ELF-1 (cell line): ENCODE data around the gene HSH2D.
"Not testable (repeated sequence)": the region's sequence is repeated elsewhere in the genome, so short reads cannot be mapped to it uniquely, and the experiment has no call there.

Experiments
- DNase-seq: peaks from one replicate; pipeline ENCODE4 v3.0.0-alpha.2; 2016; ENCODE audit warnings: low read depth, low spot score

Gene HSH2D

DNA sequence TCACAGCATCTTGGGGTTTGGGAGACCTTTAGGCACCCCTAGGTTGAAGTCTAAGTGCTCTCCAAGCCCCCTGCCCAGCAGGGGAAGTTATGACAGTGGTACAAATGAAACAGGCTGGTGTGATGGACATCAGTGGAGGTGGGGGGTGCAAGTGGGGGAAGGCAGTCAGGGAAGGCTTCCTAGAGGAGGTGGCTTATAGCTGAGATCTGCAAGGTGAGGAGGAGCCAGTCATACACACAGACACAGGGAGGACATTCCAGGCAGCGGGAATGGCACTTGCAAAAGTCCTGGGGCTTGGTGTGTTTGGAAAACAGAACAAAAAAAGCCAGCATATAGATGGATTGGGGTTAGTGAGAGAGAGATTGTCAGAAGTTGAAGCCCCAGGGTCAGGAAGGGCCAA is 11.6 kb downstream of the HSH2D start:
- no peak for DNase-seq

DNA sequence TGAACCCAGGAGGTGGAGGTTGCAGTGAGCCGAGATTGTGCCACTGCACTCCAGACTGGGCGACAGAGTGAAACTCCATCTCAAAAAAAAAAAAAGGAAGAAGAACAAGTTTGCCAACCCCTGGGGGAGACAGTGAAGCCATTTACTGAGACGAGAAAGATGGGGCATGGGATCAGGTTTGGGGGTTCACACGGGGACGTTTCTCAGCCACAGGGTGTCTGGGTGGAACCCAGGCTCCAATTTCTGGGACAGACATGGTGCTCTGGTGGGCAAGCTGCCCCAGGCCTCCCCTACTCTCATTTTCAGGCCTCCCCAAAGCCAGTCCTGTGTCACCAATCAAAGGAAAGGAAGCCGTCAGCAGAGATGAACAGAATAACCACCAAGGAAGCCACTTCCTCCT is 13.4 kb downstream of the HSH2D start:
- no peak for DNase-seq

- DNase-seq: no peak
These were observed 14.1 kb downstream of the HSH2D start for GRCh38 chr19:16157601-16158000.

GRCh38 chr19:16159655-16160054 is 16.2 kb downstream of the HSH2D start:
- no peak for DNase-seq

- no peak for DNase-seq
These were observed 17.0 kb downstream of the HSH2D start for GRCh38 chr19:16160445-16160942.

DNA sequence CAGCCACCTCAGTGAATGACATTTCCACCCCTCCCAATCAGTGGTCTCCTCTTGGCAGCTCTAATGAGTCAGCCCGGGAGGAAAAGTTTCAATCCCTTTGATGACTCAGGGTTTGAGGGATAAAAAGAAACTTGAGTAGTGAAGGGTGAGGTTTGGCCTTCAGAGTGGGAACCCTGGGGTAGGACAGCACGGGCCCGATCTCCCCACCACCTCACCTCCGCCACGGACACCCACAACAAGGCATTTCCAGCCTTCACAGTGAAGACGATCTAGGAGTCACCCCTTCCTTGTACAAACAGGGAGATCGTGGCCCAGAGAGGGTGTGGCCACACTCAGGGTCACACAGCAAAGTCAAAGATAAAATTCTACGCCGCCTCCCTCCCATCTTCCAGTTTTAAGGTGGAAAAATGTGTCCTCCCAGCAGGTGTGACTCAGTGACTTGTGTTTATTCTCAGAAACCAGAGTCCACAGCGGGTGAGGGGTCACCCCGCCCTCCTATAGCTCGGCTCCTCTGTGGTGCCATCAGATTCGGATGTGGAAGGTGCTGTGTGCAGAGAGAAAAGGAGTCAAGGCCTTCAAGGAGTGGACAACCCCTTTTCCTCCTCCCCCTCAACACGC is 17.6 kb downstream of the HSH2D start:
- DNase-seq: no peak

GRCh38 chr19:16161840-16162239 is 18.4 kb downstream of the HSH2D start:
- DNase-seq: no peak

DNA sequence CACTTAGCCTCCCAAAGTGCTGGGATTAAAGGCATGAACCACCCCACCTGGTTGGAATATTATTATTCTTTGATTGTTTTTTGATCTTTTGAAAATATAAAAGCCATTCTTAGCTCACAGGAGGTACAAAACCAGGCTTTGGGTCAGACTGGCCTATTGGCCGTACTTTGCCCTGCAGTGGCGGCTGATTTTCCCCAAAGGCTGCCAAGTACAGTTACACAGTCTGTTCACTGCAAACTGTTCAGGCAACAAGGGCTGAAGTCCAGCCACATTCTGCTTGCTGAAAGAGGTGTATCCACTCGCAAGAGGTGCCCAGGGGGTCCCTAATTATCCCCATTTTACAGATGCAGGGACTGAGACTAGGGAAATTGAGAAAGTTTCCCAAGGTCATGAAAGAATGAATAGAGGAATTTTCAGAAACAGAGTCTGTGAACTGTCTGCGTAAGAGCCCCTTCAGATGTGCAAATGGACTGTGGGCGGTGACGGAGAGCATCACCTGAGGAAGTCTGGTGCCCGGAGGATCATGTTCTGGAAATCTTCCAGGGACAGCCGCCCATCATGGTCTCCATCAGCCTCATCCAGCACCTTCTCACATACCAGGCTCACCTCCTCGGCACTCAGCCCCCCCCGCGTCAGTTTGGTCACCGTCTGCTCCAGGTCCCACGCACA is 20.9 kb downstream of the HSH2D start:
- DNase-seq: no peak

- no peak for DNase-seq
These were observed 22.9 kb downstream of the HSH2D start for GRCh38 chr19:16166417-16166816.

DNA sequence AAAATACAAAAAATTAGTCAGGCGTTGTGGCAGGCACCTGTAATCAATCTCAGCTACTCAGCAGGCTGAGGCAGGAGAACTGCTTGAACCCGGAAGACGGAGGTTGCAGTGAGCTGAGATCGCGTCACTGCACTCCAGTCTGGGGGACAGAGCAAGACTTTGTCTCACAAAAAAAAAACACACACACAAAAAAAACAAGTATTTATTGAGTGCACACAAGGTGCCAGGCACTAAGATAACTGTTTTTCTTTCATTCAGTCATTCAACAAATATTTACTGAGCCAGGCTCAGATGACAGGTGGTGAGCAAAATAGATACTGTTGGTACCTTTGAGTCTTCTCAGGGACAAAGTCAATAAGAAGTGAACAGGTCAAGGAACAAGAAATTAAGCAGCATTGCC is 23.6 kb downstream of the HSH2D start:
- no peak for DNase-seq

- DNase-seq: no peak
These were observed 25.1 kb downstream of the HSH2D start for GRCh38 chr19:16168465-16169081.

GRCh38 chr19:16170134-16170533 is 26.6 kb downstream of the HSH2D start:
- DNase-seq: no peak

DNA sequence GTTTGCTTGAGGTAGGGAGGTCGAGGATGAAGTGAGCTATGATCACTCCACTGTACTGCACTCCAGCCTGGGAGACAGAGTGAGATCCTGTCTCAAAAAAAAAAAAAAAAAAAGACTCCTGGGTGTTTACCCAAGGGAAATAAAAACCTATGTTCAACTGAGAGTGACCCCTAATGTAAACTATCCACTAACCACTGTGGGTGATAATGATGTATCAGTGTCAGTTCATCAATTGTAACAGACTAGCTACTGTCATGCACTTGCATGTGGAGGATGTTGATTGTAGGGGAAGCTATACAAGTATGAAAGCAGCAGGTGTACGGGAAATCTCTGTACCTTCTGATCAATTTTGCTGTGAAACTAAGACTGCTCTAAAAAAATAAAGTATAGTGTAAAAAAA is 32.5 kb downstream of the HSH2D start:
- DNase-seq: no peak

- DNase-seq: not testable (repeated sequence)
These were observed 35.4 kb downstream of the HSH2D start for GRCh38 chr19:16178866-16179265.

GRCh38 chr19:16180611-16181010 is 37.1 kb downstream of the HSH2D start:
- peak; percentile 64 for DNase-seq

GRCh38 chr19:16184665-16185122 is 41.2 kb downstream of the HSH2D start:
- no peak for DNase-seq

DNA sequence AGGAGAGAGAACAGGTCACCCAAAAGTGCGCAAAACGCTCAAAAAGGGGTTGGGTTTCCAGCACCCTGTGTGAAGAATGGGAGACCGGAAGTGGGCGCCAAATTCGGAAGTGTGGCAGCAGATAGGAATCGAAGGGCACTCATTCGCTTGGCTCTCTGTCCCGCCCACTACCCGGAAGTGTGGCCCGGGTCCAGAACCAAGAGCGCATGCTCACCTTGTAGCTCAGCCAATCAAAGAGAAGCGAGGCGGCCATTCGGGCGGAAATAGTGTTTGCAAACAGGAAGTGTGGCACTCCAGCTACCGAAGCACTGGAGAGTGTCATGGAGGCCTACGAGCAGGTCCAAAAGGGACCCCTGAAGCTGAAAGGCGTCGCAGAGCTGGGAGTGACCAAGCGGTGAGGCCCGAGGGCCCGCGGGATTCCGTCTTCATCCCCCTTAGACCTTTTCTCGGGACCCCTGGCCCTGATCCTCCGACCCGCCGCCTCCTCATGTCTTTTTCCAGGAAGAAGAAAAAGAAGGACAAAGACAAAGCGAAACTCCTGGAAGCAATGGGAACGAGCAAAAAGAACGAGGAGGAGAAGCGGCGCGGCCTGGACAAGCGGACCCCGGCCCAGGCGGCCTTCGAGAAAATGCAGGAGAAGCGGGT is 41.8 kb downstream of the HSH2D start, which contains the start of gene FAM32A:
TSS of gene FAM32A (plus strand) at position 288 of the 645 bp plus-strand sequence. CDS start at position 321, 33 bp downstream.
- DNase-seq: peak; percentile 99

DNA sequence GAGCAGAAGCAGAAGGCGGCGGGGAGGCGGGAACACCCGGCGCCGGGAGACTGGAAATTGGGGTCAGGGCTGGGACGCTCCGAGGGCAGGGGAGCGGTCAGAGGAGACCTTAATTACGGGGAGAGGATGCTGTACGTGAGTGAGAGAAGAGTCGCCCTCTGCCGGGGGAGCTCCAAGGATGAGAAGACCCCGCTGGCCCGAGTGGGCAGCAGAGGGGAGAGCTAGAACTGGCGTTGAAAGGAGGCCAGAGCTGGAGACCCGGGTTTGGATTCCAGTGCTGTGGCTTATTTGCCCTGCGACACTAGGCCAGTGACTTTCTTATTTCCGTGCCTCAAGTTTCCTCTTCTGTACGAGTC is 42.3 kb downstream of the HSH2D start:
- DNase-seq: peak; percentile 82

GRCh38 chr19:16188521-16188920 is 45.0 kb downstream of the HSH2D start:
- no peak for DNase-seq

DNA sequence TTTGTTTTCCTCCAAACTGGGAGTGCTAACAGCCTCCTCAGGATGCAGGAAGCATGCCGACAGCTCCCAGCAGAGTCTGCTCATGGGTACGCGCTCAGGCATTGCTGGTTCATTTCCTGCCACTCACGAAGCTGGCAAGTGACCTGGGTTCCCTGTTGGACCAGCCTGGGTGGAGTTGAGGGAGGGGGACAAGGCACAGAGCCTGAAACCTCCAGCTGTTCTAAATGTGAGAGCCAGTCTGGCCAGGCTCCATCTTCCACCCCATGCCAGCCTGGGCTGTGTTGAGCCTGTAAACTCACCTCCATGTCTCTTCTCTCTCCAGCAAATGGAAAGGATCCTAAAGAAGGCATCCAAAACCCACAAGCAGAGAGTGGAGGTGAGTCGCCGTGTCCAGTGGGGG is 46.7 kb downstream of the HSH2D start:
- no peak for DNase-seq

GRCh38 chr19:16190736-16191135 is 47.3 kb downstream of the HSH2D start:
- DNase-seq: no peak

GRCh38 chr19:16191216-16191908 is 47.9 kb downstream of the HSH2D start:
- no peak for DNase-seq
